ENCODE results near the gene LPIN1. TPM values are rescaled to one million over a fixed set of nuclear protein-coding genes. Genes with fewer than 3 reads are reported as not detected.
"Not testable (repeated sequence)": the region's sequence is repeated elsewhere in the genome, so short reads cannot be mapped to it uniquely, and the experiment has no call there.

The LPIN1 gene
- total and polyA plus RNA-seq, 4 experiments from 2014 or later, result 13.3 to 83.9 (median 51.5) TPM

GRCh38 chr2:11820650-11821049 lies 74.2 kb downstream of the LPIN1 start:
- Histone ChIP-seq H3K27me3 (ENCODE audit: insufficient read depth, low read length) (no peaks in the 10 kb centered on the region), H3K4me1 (ENCODE audit: insufficient read depth, low read length) (no peaks in the 10 kb centered on the region), H3K9me3 (ENCODE audit: control insufficient read depth in 1 of 2, low read length in 2 of 2) (no peaks in the 10 kb centered on the region), H3K36me3 (ENCODE audit: insufficient read depth, low read length) (peaks cover 63% of the 10 kb centered on the region), H3K27ac (ENCODE audit: low read depth, low read length) (no peak overlapping the region), H3K4me3 (ENCODE audit: low read length in 2 of 2) (no peak overlapping the region)
- ChIA-PET POLR2A (ENCODE audit: partially characterized antibody) (no interaction called here), CTCF (ENCODE audit: partially characterized antibody) (no interaction called here)
- no peak overlapping the region for H3K27ac Mint-ChIP-seq
- H3K4me3 Mint-ChIP-seq, result no peak overlapping the region
- peaks cover 0 to 2% (median 0%) of the 10 kb centered on the region in 4 donors for H3K4me1 Mint-ChIP-seq
- no peak for DNase-seq
- intact Hi-C loops (cut with micrococcal nuclease), result no loop called here
- H3K36me3 Mint-ChIP-seq, result peaks cover 66 to 78% of the 10 kb centered on the region in 2 donors
- H3K9me3 Mint-ChIP-seq, result no peaks in the 10 kb centered on the region
- no peaks in the 10 kb centered on the region for H3K27me3 Mint-ChIP-seq

- Histone ChIP-seq H3K36me3 (ENCODE audit: insufficient read depth, low read length) (peaks cover 61% of the 10 kb centered on the region), H3K27me3 (ENCODE audit: insufficient read depth, low read length) (no peaks in the 10 kb centered on the region)
These were observed 75.3 kb downstream of the LPIN1 start for GRCh38 chr2:11821705-11822104.

GRCh38 chr2:11822359-11822745 lies 75.9 kb downstream of the LPIN1 start:
- H3K4me3 ChIP-seq (ENCODE audit: low read length in 2 of 2); H3K9me3 Mint-ChIP-seq; intact Hi-C loops (cut with micrococcal nuclease); H3K9me3 ChIP-seq (ENCODE audit: control insufficient read depth in 1 of 2, low read length in 2 of 2); DNase-seq; H3K27ac ChIP-seq (ENCODE audit: low read depth, low read length); POLR2A ChIA-PET (ENCODE audit: partially characterized antibody); H3K4me3 Mint-ChIP-seq; H3K27me3 Mint-ChIP-seq; CTCF ChIA-PET (ENCODE audit: partially characterized antibody); H3K27me3 ChIP-seq (ENCODE audit: insufficient read depth, low read length); H3K4me1 Mint-ChIP-seq; H3K4me1 ChIP-seq (ENCODE audit: insufficient read depth, low read length): not testable (repeated sequence)
- H3K36me3 Mint-ChIP-seq, result peaks cover 54 to 76% of the 10 kb centered on the region in 2 donors
- peaks cover 61% of the 10 kb centered on the region for H3K36me3 ChIP-seq (ENCODE audit: insufficient read depth, low read length)
- H3K27ac Mint-ChIP-seq, result peak overlapping the region in 1 of 7 donors; percentile 41

More at GRCh38 chr2:11821705-11822104, 75.3 kb downstream of the LPIN1 start:
- Histone ChIP-seq H3K9me3 (ENCODE audit: control insufficient read depth in 1 of 2, low read length in 2 of 2) (no peaks in the 10 kb centered on the region), H3K4me1 (ENCODE audit: insufficient read depth, low read length) (no peaks in the 10 kb centered on the region), H3K27ac (ENCODE audit: low read depth, low read length) (no peak overlapping the region), H3K4me3 (ENCODE audit: low read length in 2 of 2) (no peak overlapping the region)
- Mint-ChIP-seq H3K4me1 (peaks cover 0 to 2% (median under 1%) of the 10 kb centered on the region in 4 donors), H3K4me3 (no peak overlapping the region), H3K36me3 (peaks cover 58 to 76% of the 10 kb centered on the region in 2 donors), H3K27me3 (no peaks in the 10 kb centered on the region), H3K27ac (peak overlapping the region in 3 of 7 donors; percentile 17 to 52 (median 29)), H3K9me3 (no peaks in the 10 kb centered on the region)
- ChIA-PET CTCF (ENCODE audit: partially characterized antibody) (no interaction called here), POLR2A (ENCODE audit: partially characterized antibody) (no interaction called here)
- intact Hi-C loops (cut with micrococcal nuclease), result no loop called here
- DNase-seq, result no peak

GRCh38 chr2:11822746-11823451 lies 76.5 kb downstream of the LPIN1 start:
- Mint-ChIP-seq H3K9me3 (no peaks in the 10 kb centered on the region), H3K4me3 (no peak overlapping the region), H3K36me3 (peaks cover 50 to 79% of the 10 kb centered on the region in 2 donors), H3K4me1 (peaks cover 3 to 12% (median 7%) of the 10 kb centered on the region in 4 donors), H3K27ac (peak overlapping the region in 1 of 7 donors; percentile 10), H3K27me3 (no peaks in the 10 kb centered on the region)
- ChIA-PET POLR2A (ENCODE audit: partially characterized antibody) (no interaction called here), CTCF (ENCODE audit: partially characterized antibody) (no interaction called here)
- Histone ChIP-seq H3K27me3 (ENCODE audit: insufficient read depth, low read length) (no peaks in the 10 kb centered on the region), H3K27ac (ENCODE audit: low read depth, low read length) (no peak overlapping the region), H3K36me3 (ENCODE audit: insufficient read depth, low read length) (peaks cover 61% of the 10 kb centered on the region), H3K4me1 (ENCODE audit: insufficient read depth, low read length) (no peaks in the 10 kb centered on the region), H3K9me3 (ENCODE audit: control insufficient read depth in 1 of 2, low read length in 2 of 2) (no peaks in the 10 kb centered on the region), H3K4me3 (ENCODE audit: low read length in 2 of 2) (no peak overlapping the region)
- no peak for DNase-seq
- intact Hi-C loops (cut with micrococcal nuclease), result no loop called here

- Histone ChIP-seq H3K9me3 (ENCODE audit: control insufficient read depth in 1 of 2, low read length in 2 of 2) (no peaks in the 10 kb centered on the region), H3K36me3 (ENCODE audit: insufficient read depth, low read length) (peaks cover 47% of the 10 kb centered on the region), H3K27ac (ENCODE audit: low read depth, low read length) (no peak overlapping the region), H3K27me3 (ENCODE audit: insufficient read depth, low read length) (no peaks in the 10 kb centered on the region), H3K4me1 (ENCODE audit: insufficient read depth, low read length) (peaks cover 14% of the 10 kb centered on the region), H3K4me3 (ENCODE audit: low read length in 2 of 2) (no peak overlapping the region)
- Mint-ChIP-seq H3K9me3 (no peaks in the 10 kb centered on the region), H3K4me3 (no peak overlapping the region), H3K27ac (no peak overlapping the region), H3K27me3 (no peaks in the 10 kb centered on the region), H3K36me3 (peaks cover 41 to 66% of the 10 kb centered on the region in 2 donors), H3K4me1 (peaks cover 14 to 25% (median 19%) of the 10 kb centered on the region in 4 donors)
- no peak for DNase-seq
- CTCF ChIA-PET (ENCODE audit: partially characterized antibody), result interaction anchor here (0.7 to 6.0 kb wide), 2 partner anchors 898 to 1183 kb away, joined by 3 to 74 read pairs; no protein-coding TSS in a partner anchor
- POLR2A ChIA-PET (ENCODE audit: partially characterized antibody), result no interaction called here
- intact Hi-C loops (cut with micrococcal nuclease), result no loop called here
These were observed 78.7 kb downstream of the LPIN1 start for GRCh38 chr2:11824901-11825828.

GRCh38 chr2:11827547-11827946 lies 81.1 kb downstream of the LPIN1 start:
- peak overlapping the region in 2 of 8 donors; percentile 5 to 44 for H3K4me3 Mint-ChIP-seq
- Histone ChIP-seq H3K4me3 (ENCODE audit: low read length in 2 of 2) (no peak overlapping the region), H3K36me3 (ENCODE audit: insufficient read depth, low read length) (peaks cover 32% of the 10 kb centered on the region), H3K27ac (ENCODE audit: low read depth, low read length) (no peak overlapping the region), H3K27me3 (ENCODE audit: insufficient read depth, low read length) (no peaks in the 10 kb centered on the region), H3K4me1 (ENCODE audit: insufficient read depth, low read length) (peaks cover 28% of the 10 kb centered on the region), H3K9me3 (ENCODE audit: control insufficient read depth in 1 of 2, low read length in 2 of 2) (no peaks in the 10 kb centered on the region)
- ChIA-PET CTCF (ENCODE audit: partially characterized antibody) (interaction anchor here (1.3 to 6.0 kb wide), 6 partner anchors 9 to 1180 kb away, joined by 3 to 74 read pairs (median 15); partner anchors contain the start of gene TRIB2), POLR2A (ENCODE audit: partially characterized antibody) (interaction anchor here (2.7 kb wide), 1 partner anchor 891 kb away, joined by 11 read pairs; no protein-coding TSS in a partner anchor)
- H3K4me1 Mint-ChIP-seq, result peaks cover 24 to 44% (median 33%) of the 10 kb centered on the region in 4 donors
- DNase-seq, result no peak
- no peaks in the 10 kb centered on the region for H3K9me3 Mint-ChIP-seq
- H3K27me3 Mint-ChIP-seq, result no peaks in the 10 kb centered on the region
- intact Hi-C loops (cut with micrococcal nuclease), result no loop called here
- H3K27ac Mint-ChIP-seq, result peak overlapping the region in 5 of 7 donors; percentile 31 to 65 (median 55)
- H3K36me3 Mint-ChIP-seq, result peaks cover 30 to 46% of the 10 kb centered on the region in 2 donors

GRCh38 chr2:11828933-11829323 lies 82.5 kb downstream of the LPIN1 start:
- Histone ChIP-seq H3K4me3 (ENCODE audit: low read length in 2 of 2) (no peak overlapping the region), H3K4me1 (ENCODE audit: insufficient read depth, low read length) (peaks cover 28% of the 10 kb centered on the region), H3K27ac (ENCODE audit: low read depth, low read length) (no peak overlapping the region), H3K27me3 (ENCODE audit: insufficient read depth, low read length) (no peaks in the 10 kb centered on the region), H3K36me3 (ENCODE audit: insufficient read depth, low read length) (peaks cover 20% of the 10 kb centered on the region), H3K9me3 (ENCODE audit: control insufficient read depth in 1 of 2, low read length in 2 of 2) (no peaks in the 10 kb centered on the region)
- Mint-ChIP-seq H3K27ac (peak overlapping the region in 4 of 7 donors; percentile 42 to 90 (median 68)), H3K36me3 (peaks cover 17 to 33% of the 10 kb centered on the region in 2 donors), H3K4me1 (peaks cover 23 to 45% (median 36%) of the 10 kb centered on the region in 4 donors), H3K9me3 (peaks cover 0 to 6% (median under 1%) of the 10 kb centered on the region in 8 donors), H3K27me3 (no peaks in the 10 kb centered on the region), H3K4me3 (peak overlapping the region in 5 of 8 donors; percentile 84 to 92 (median 85))
- CTCF ChIA-PET (ENCODE audit: partially characterized antibody), result interaction anchor here (0.7 to 6.0 kb wide), 15 partner anchors 10 to 1179 kb away, joined by 3 to 74 read pairs (median 4); partner anchors contain the start of gene TRIB2
- intact Hi-C loops (cut with micrococcal nuclease), result loop anchor here (1.0 kb wide), 3 partner anchors 887 to 1178 kb away; partner anchors contain the start of gene TRIB2
- POLR2A ChIA-PET (ENCODE audit: partially characterized antibody), result interaction anchor here (0.9 to 2.7 kb wide), 3 partner anchors 876 to 889 kb away, joined by 3 to 12 read pairs (median 11); partner anchors contain the start of gene TRIB2
- no peak for DNase-seq
